ENCODE data around the gene TRPC4. TPM values are rescaled to one million over a fixed set of nuclear protein-coding genes. Genes with fewer than 3 reads are reported as not detected.
A peak's percentile ranks its signal among the peaks of the same experiment; 100 is the strongest.

The TRPC4 gene
- total RNA-seq: 7.5 to 9.1 TPM (median 8.0 TPM) in 3 replicates

DNA sequence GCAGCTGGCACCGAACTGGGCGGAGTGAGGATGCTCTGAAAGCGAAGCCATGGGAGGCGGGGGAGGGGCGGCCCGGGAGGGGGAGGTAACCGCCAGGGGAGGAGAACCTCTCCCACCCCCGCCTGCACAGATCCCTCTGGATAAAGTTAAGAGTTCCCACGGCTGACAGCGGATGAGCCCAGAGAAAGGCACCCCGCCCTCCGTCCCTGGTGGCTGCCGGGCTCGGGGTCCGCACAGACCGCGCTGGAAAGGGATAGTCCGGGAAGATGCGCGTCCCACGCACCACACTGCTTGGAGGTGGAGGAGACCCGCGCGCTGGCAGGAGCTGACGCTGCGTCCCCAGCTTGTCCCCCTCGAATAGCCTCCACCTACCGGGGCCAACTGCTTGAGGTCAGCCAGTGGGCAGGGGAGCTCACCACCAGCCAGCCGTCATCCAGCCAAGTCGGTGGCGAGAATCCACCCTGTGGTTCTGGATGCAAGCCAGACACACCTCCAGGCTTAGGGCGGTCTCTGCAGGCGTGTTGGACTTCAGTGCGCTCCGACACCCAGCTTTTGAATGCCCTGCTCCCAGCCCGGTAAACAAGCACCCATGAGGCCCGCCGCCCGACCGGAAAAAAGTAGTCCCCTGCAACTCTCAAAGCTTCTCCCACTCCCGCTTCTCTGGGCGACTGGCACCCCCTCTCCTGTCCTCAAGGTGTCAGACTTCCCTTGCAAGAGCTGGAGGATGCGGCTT is at the start of gene TRPC4:
TSS of gene TRPC4 (minus strand) at position 17 of the 733 bp plus-strand sequence. CDS start 86,439 bp downstream, outside the sequence.
- peak; percentile 35 to 64 for DNase-seq (ENCODE audit: low spot score in 2 of 2, unreplicated experiment in 2 of 2)
- Mint-ChIP-seq H3K4me3 (peak within 1 kb of the TSS; percentile 96), H3K4me1 (peaks cover 26% of the 10 kb centered on the region), H3K27ac (peak within 1 kb of the TSS; percentile 75), H3K9me3 (no peaks in the 10 kb centered on the region), H3K36me3 (no peaks in the 10 kb centered on the region), H3K27me3 (ENCODE audit: low read depth) (peaks cover 15% of the 10 kb centered on the region)
- TF ChIP-seq, protein P1, sequence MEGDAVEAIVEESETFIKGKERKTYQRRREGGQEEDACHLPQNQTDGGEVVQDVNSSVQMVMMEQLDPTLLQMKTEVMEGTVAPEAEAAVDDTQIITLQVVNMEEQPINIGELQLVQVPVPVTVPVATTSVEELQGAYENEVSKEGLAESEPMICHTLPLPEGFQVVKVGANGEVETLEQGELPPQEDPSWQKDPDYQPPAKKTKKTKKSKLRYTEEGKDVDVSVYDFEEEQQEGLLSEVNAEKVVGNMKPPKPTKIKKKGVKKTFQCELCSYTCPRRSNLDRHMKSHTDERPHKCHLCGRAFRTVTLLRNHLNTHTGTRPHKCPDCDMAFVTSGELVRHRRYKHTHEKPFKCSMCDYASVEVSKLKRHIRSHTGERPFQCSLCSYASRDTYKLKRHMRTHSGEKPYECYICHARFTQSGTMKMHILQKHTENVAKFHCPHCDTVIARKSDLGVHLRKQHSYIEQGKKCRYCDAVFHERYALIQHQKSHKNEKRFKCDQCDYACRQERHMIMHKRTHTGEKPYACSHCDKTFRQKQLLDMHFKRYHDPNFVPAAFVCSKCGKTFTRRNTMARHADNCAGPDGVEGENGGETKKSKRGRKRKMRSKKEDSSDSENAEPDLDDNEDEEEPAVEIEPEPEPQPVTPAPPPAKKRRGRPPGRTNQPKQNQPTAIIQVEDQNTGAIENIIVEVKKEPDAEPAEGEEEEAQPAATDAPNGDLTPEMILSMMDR (IDR thresholded peaks at IDR 0.05; ENCODE audit: unreplicated experiment): peak; percentile 39

DNA sequence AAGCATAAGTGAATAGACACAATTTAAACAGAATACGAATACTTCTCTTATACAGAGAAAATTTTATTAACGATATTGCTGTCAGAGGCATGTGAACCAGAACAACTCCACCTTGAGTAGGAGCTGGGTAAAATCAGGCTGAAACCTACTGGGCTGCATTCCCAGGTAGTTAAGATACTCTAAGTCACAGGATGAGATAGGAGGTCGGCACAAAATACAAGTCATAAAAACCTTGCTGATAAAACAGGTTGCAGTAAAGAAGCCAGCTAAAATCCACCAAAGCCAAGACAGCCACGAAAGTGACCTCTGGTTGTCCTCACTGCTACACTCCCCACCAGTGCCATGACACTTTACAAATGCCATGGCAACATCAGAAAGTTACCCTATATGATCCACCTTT is 49.2 kb upstream of the TRPC4 start:
- TF ChIP-seq, protein P1 (IDR thresholded peaks at IDR 0.05; ENCODE audit: unreplicated experiment): no peak
- DNase-seq (ENCODE audit: low spot score in 2 of 2, unreplicated experiment in 2 of 2): no peak
- Mint-ChIP-seq H3K4me3 (no peak overlapping the region), H3K4me1 (peaks cover 21% of the 10 kb centered on the region), H3K27ac (peak overlapping the region; percentile 77), H3K27me3 (ENCODE audit: low read depth) (no peaks in the 10 kb centered on the region), H3K36me3 (peaks cover 7% of the 10 kb centered on the region), H3K9me3 (peaks cover 23% of the 10 kb centered on the region)

DNA sequence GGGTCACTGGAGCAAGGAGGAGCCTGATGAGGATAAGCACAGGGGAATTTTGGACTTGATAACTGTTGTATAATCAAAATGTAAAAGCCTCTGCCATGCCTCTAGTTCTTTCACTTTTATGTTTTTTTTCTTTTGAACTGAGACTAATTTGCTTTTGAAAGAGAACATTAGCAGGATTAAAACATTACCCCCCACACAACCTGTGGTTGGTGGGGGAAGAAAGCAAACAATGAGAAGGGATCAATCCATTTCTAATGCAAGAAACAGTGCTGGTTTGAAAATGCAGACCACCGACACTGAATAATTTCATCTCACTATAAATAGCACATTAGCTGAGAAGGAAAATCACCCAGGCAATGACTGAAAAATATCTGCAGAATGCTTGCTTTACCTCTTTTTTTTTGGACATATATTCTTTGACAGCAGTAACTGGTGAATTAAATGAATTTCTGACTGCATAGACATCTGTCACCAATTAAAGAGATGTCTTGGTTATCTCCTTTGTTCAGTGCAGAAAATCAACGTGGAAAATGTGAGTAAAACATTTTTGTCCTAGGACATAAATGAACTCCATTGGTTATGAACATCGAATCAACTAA is 48.6 kb upstream of the TRPC4 start:
- DNase-seq (ENCODE audit: low spot score in 2 of 2, unreplicated experiment in 2 of 2): no peak
- H3K4me3 Mint-ChIP-seq: no peak overlapping the region
- H3K27ac Mint-ChIP-seq: peak overlapping the region; percentile 77
- peaks cover 7% of the 10 kb centered on the region for H3K36me3 Mint-ChIP-seq
- H3K27me3 Mint-ChIP-seq (ENCODE audit: low read depth): no peaks in the 10 kb centered on the region
- peaks cover 23% of the 10 kb centered on the region for H3K9me3 Mint-ChIP-seq
- TF ChIP-seq, protein P1 (IDR thresholded peaks at IDR 0.05; ENCODE audit: unreplicated experiment): no peak
- peaks cover 21% of the 10 kb centered on the region for H3K4me1 Mint-ChIP-seq

DNA sequence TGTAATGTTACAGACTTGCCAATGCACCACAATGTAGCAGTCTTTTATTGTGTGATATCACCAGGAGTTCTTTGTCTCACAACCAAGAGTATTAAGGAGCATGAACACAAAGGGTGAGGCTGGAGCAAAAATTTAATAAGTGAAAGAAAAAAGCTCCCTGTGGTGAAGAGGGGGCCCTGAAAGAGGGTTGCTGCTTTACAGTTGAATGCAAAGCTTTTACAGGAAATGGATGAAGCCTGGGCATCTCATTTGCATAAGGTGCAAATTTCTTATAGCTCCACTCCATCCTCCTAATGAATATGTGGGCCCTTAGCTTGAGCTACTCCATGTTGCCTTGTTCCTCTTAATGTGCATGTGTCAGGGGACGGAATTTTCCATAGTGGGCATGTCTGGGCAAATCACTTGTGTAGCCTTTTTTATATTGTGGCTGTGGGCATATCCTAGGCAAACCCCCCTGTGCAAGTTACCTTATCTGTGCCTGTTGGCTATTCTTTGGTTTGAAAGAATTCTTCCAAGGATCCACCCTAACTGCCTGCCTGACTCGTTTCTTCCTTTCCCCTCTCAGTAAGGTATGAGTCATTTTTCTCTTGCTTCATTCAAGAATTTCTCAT is 45.3 kb upstream of the TRPC4 start:
- peaks cover 21% of the 10 kb centered on the region for H3K4me1 Mint-ChIP-seq
- H3K27me3 Mint-ChIP-seq (ENCODE audit: low read depth): no peaks in the 10 kb centered on the region
- TF ChIP-seq, protein P1 (IDR thresholded peaks at IDR 0.05; ENCODE audit: unreplicated experiment): no peak
- H3K27ac Mint-ChIP-seq: no peak overlapping the region
- DNase-seq (ENCODE audit: low spot score in 2 of 2, unreplicated experiment in 2 of 2): no peak
- H3K36me3 Mint-ChIP-seq: peaks cover 7% of the 10 kb centered on the region
- H3K4me3 Mint-ChIP-seq: no peak overlapping the region
- H3K9me3 Mint-ChIP-seq: peaks cover 23% of the 10 kb centered on the region

DNA sequence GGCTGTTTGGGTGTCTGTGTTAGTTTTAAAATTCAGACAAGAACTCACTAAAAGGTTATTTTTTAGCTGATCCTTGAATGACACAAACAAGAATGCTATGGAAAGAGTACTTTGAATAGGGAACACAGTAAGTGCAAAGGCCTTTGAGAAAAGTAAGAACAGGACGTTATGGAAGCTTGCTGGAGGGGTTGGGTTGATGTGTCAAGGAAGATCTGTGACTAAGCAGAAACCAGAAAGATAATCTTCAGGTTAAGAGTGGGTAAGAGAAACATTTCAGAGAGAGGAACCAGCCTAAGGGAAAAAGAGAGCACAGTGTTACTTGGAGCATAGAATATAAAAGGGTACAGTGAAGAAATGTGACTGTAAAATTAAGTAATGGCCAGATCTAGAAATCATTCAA is 41.2 kb upstream of the TRPC4 start:
- Mint-ChIP-seq H3K4me1 (no peaks in the 10 kb centered on the region), H3K27me3 (ENCODE audit: low read depth) (no peaks in the 10 kb centered on the region), H3K9me3 (peaks cover 15% of the 10 kb centered on the region), H3K4me3 (no peak overlapping the region), H3K36me3 (peaks cover 7% of the 10 kb centered on the region), H3K27ac (no peak overlapping the region)
- no peak for DNase-seq (ENCODE audit: low spot score in 2 of 2, unreplicated experiment in 2 of 2)
- TF ChIP-seq, protein P1 (IDR thresholded peaks at IDR 0.05; ENCODE audit: unreplicated experiment): no peak
